ENCODE data around the gene GALNT10. TPM values are rescaled to one million over a fixed set of nuclear protein-coding genes. Genes with fewer than 3 reads are reported as not detected.

The GALNT10 gene
- polyA plus RNA-seq, 1 donor (not counting 4 experiments of a cell fraction or from before 2014, with no cell fraction given) = 17.9 TPM

- dilution Hi-C loops (cut with MboI; ENCODE audit: extremely low pct_ligation_motif_present, low sequenced_read_pairs) = no loop called here
- no peak for FAIRE-seq
- no peak overlapping the region for H3K27ac ChIP-seq (ENCODE audit: control insufficient read depth, insufficient read depth, low read length)
Observed at GRCh38 chr5:154386952-154387629, 196.6 kb downstream of the GALNT10 start.

DNA sequence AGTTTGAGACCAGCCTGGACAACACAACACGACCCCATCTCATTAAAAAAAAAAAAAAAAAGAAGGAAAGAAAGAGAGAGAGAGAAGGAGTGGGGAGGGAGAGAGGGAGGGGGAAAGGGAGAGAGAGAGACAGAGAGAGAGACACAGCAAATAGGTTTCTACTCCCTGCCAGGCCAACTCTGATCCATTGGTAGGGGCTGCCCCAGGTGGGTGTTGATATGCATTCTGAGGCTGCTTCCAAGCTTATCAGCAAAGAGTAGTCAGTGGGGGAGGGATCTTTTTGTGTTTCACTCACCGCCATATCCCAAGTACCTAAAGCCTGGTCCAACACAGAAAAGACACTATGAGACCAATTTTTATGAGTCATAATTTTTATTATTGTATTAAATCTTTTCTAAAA is 198.3 kb downstream of the GALNT10 start:
- Histone ChIP-seq H2AFZ (ENCODE audit: control insufficient read depth, low read length) (no peak overlapping the region), H3K9me1 (ENCODE audit: control insufficient read depth, extremely low read depth, insufficient read depth, low read length) (no peaks in the 10 kb centered on the region), H3K9ac (ENCODE audit: control insufficient read depth, extremely low read depth, insufficient read depth, low read length) (no peak overlapping the region), H3K36me3 (ENCODE audit: control insufficient read depth in 2 of 2, extremely low read depth in 1 of 2, insufficient read depth in 2 of 2, low read length in 2 of 2) (peaks cover 0 to 1% of the 10 kb centered on the region in 2 experiments), H3K4me3 (ENCODE audit: control insufficient read depth in 2 of 3, extremely low read depth in 1 of 3, insufficient read depth in 2 of 3, low read depth in 1 of 3, low read length in 3 of 3) (no peak overlapping the region), H3K4me2 (ENCODE audit: control insufficient read depth, extremely low read depth, insufficient read depth, low read depth, low read length) (no peak overlapping the region), H3K79me2 (ENCODE audit: control insufficient read depth, insufficient read depth, low read length) (no peaks in the 10 kb centered on the region), H3K27ac (ENCODE audit: control insufficient read depth, insufficient read depth, low read length) (no peak overlapping the region), H3K9me3 (ENCODE audit: control insufficient read depth, low read depth, low read length) (no peaks in the 10 kb centered on the region), H3K27me3 (ENCODE audit: control insufficient read depth, extremely low read depth, insufficient read depth, low read length) (no peaks in the 10 kb centered on the region), H4K20me1 (ENCODE audit: control insufficient read depth, extremely low read depth, insufficient read depth, low read length) (no peaks in the 10 kb centered on the region), H3K4me1 (ENCODE audit: control insufficient read depth, extremely low read depth, insufficient read depth, low read length) (peaks cover under 1% of the 10 kb centered on the region)
- DNase-seq (ENCODE audit: low read depth, low spot score) (no peak), FAIRE-seq (no peak)
- dilution Hi-C loops (cut with MboI; ENCODE audit: extremely low pct_ligation_motif_present, low sequenced_read_pairs) = no loop called here
- TF ChIP-seq EZH2 (IDR thresholded peaks at IDR 0.05; ENCODE audit: low read length) = no peak
- TF ChIP-seq, protein P1, sequence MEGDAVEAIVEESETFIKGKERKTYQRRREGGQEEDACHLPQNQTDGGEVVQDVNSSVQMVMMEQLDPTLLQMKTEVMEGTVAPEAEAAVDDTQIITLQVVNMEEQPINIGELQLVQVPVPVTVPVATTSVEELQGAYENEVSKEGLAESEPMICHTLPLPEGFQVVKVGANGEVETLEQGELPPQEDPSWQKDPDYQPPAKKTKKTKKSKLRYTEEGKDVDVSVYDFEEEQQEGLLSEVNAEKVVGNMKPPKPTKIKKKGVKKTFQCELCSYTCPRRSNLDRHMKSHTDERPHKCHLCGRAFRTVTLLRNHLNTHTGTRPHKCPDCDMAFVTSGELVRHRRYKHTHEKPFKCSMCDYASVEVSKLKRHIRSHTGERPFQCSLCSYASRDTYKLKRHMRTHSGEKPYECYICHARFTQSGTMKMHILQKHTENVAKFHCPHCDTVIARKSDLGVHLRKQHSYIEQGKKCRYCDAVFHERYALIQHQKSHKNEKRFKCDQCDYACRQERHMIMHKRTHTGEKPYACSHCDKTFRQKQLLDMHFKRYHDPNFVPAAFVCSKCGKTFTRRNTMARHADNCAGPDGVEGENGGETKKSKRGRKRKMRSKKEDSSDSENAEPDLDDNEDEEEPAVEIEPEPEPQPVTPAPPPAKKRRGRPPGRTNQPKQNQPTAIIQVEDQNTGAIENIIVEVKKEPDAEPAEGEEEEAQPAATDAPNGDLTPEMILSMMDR (optimal IDR thresholded peaks at IDR 0.05 in 1 of 3, IDR thresholded peaks at IDR 0.05 in 1 of 3, conservative IDR thresholded peaks at IDR 0.05 in 1 of 3; ENCODE audit: extremely low read depth in 1 of 3, insufficient read depth in 2 of 3, low read length in 3 of 3) = no peak

More at GRCh38 chr5:154386952-154387629, 196.6 kb downstream of the GALNT10 start:
- no peaks in the 10 kb centered on the region for H3K27me3 ChIP-seq (ENCODE audit: control insufficient read depth, extremely low read depth, insufficient read depth, low read length)
- no peak overlapping the region for H3K4me2 ChIP-seq (ENCODE audit: control insufficient read depth, extremely low read depth, insufficient read depth, low read depth, low read length)
- no peaks in the 10 kb centered on the region for H3K9me3 ChIP-seq (ENCODE audit: control insufficient read depth, low read depth, low read length)
- H3K9me1 ChIP-seq (ENCODE audit: control insufficient read depth, extremely low read depth, insufficient read depth, low read length) = no peaks in the 10 kb centered on the region
- H4K20me1 ChIP-seq (ENCODE audit: control insufficient read depth, extremely low read depth, insufficient read depth, low read length) = no peaks in the 10 kb centered on the region
- DNase-seq (ENCODE audit: low read depth, low spot score) = no peak
- H3K9ac ChIP-seq (ENCODE audit: control insufficient read depth, extremely low read depth, insufficient read depth, low read length) = no peak overlapping the region
- TF ChIP-seq, protein P1 (optimal IDR thresholded peaks at IDR 0.05 in 1 of 3, IDR thresholded peaks at IDR 0.05 in 1 of 3, conservative IDR thresholded peaks at IDR 0.05 in 1 of 3; ENCODE audit: extremely low read depth in 1 of 3, insufficient read depth in 2 of 3, low read length in 3 of 3) = no peak
- no peak for TF ChIP-seq EZH2 (IDR thresholded peaks at IDR 0.05; ENCODE audit: low read length)
- H3K36me3 ChIP-seq (ENCODE audit: control insufficient read depth in 2 of 2, extremely low read depth in 1 of 2, insufficient read depth in 2 of 2, low read length in 2 of 2) = peaks cover 0 to 1% of the 10 kb centered on the region in 2 experiments
- H3K4me1 ChIP-seq (ENCODE audit: control insufficient read depth, extremely low read depth, insufficient read depth, low read length) = no peaks in the 10 kb centered on the region
- no peak overlapping the region for H3K4me3 ChIP-seq (ENCODE audit: control insufficient read depth in 2 of 3, extremely low read depth in 1 of 3, insufficient read depth in 2 of 3, low read depth in 1 of 3, low read length in 3 of 3)
- no peaks in the 10 kb centered on the region for H3K79me2 ChIP-seq (ENCODE audit: control insufficient read depth, insufficient read depth, low read length)
- H2AFZ ChIP-seq (ENCODE audit: control insufficient read depth, low read length) = no peak overlapping the region

Measured in keratinocyte (primary cell).